Activated CD4-positive, alpha-beta T cell treated with anti-CD3 and anti-CD28 coated beads for 36 hours (primary cell): ENCODE data around the gene NLRP7. TPM values are rescaled to one million over a fixed set of nuclear protein-coding genes. Genes with fewer than 3 reads are reported as not detected.
"Not testable (repeated sequence)": the region's sequence is repeated elsewhere in the genome, so short reads cannot be mapped to it uniquely, and the experiment has no call there.

Experiments used
- ATAC-seq: fragments of 200-7000 bp; cut with Tn5 transposase; one replicate; pipeline ENCODE4 v1.10.0; 2021; ENCODE audit warnings: mild to moderate bottlenecking, moderate library complexity
- CTCF ChIA-PET: fragments of 350-600 bp; sonication (Branson Sonifier 250); formaldehyde crosslinking; loops from one replicate; lab custom pipeline; 2021; ENCODE audit warnings: antibody characterized with exemption; lab: Charles Lee
- POLR2A ChIA-PET: fragments of 350-600 bp; sonication (Branson Sonifier 250); formaldehyde crosslinking; loops from one replicate; lab custom pipeline; 2021; ENCODE audit warnings: antibody characterized with exemption, inconsistent platforms; lab: Charles Lee
- DNase-seq: peaks from one replicate; pipeline ENCODE4 v3.0.0-alpha.2; 2020
- H3K27ac Mint-ChIP-seq: one replicate; pipeline ENCODE4 v1.8.0; 2021; ENCODE audit warnings: mixed read lengths
- H3K27me3 Mint-ChIP-seq: one replicate; pipeline ENCODE4 v1.8.0; 2021; ENCODE audit warnings: mixed read lengths
- H3K36me3 Mint-ChIP-seq: one replicate; pipeline ENCODE4 v1.8.0; 2021; ENCODE audit warnings: low read depth, mixed read lengths
- H3K4me1 Mint-ChIP-seq: one replicate; pipeline ENCODE4 v1.8.0; 2021; ENCODE audit warnings: mixed read lengths
- H3K4me3 Mint-ChIP-seq: one replicate; pipeline ENCODE4 v1.8.0; 2021; ENCODE audit warnings: mild to moderate bottlenecking, moderate library complexity, mixed read lengths
- H3K9me3 Mint-ChIP-seq: one replicate; pipeline ENCODE4 v1.8.0; 2021; ENCODE audit warnings: low read depth, mixed read lengths
- intact Hi-C, 2 experiments: fragments of 100-400 bp; cut with DNase I in 1 of 2; cut with micrococcal nuclease in 1 of 2; formaldehyde crosslinking; loops; one replicate each; pipeline versions ENCODE4 v1.14.2 to v1.15.1; 2022 to 2024; cut with DNase I, micrococcal nuclease
- total RNA-seq, 2 experiments: library from RNA; stranded (reverse); gene quantifications; one replicate each; pipeline ENCODE4 v1.2.3, GENCODE V29; 2021

The NLRP7 gene
- not detected for total RNA-seq

GRCh38 chr19:54947381-54947780, at the start of gene NLRP7:
Gene NLRP7, minus strand, starts transcription at chr19:54947530.
- H3K9me3 Mint-ChIP-seq: no peaks in the 10 kb centered on the region
- no peaks in the 10 kb centered on the region for H3K4me1 Mint-ChIP-seq
- H3K36me3 Mint-ChIP-seq: no peaks in the 10 kb centered on the region
- H3K27ac Mint-ChIP-seq: no peak within 1 kb of the TSS
- CTCF ChIA-PET: no interaction called here
- DNase-seq: no peak
- POLR2A ChIA-PET: no interaction called here
- no peak within 1 kb of the TSS for H3K4me3 Mint-ChIP-seq
- intact Hi-C loops: no loop called here
- peaks cover 2% of the 10 kb centered on the region for H3K27me3 Mint-ChIP-seq
- no peak for ATAC-seq

DNA sequence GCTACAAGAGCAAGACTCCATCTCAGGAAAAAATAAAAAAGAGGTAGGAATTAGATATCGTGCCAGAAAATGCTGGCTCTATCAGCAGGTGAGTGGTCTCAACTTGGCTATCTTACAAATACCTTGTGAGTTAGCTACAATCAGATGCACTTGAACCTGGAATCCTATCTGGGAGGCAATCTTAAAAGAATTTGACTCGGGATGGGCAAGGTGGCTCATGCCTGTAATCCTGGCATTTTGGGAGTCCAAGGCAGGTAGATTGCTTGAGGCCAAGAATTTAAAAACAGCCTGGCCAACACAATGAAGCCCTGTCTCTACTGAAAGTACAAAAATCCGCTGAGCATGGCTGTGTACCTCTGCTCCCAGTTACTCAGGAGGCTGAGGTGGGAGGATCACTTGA, 48.2 kb upstream of the NLRP7 start:
- Mint-ChIP-seq H3K36me3 (no peaks in the 10 kb centered on the region), H3K9me3 (no peaks in the 10 kb centered on the region), H3K4me3 (no peak overlapping the region), H3K27ac (no peak overlapping the region), H3K4me1 (no peaks in the 10 kb centered on the region), H3K27me3 (peaks cover 3% of the 10 kb centered on the region)
- ATAC-seq: no peak
- POLR2A ChIA-PET: no interaction called here
- CTCF ChIA-PET: no interaction called here
- intact Hi-C loops: no loop called here
- no peak for DNase-seq

DNA sequence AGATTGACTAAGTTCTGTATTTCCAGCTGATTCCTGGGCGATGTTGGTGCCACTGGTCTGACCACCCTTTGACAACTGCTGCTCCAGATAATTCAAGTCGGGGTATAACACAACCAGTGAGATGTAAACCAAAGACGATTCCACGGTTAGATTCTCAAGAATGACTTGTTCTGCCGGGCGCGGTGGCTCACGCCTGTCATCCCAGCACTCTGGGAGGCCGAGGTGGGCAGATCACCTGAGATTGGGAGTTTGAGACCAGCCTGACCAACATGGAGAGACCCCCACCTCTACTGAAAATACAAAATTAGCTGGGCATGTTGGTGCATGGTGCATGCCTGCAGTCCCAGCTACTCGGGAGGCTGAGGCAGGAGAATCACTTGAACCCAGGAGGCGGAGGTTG, 42.2 kb upstream of the NLRP7 start:
- ATAC-seq, H3K9me3 Mint-ChIP-seq, intact Hi-C loops, H3K27ac Mint-ChIP-seq, H3K4me3 Mint-ChIP-seq, H3K27me3 Mint-ChIP-seq, DNase-seq, H3K36me3 Mint-ChIP-seq, POLR2A ChIA-PET, H3K4me1 Mint-ChIP-seq: not testable (repeated sequence)
- CTCF ChIA-PET: interaction anchor here (0.8 kb wide), 1 partner anchor 35 kb away, joined by 3 read pairs; no protein-coding TSS in a partner anchor

- H3K4me3 Mint-ChIP-seq, H3K4me1 Mint-ChIP-seq, H3K27me3 Mint-ChIP-seq, intact Hi-C loops, POLR2A ChIA-PET, DNase-seq, H3K36me3 Mint-ChIP-seq, H3K9me3 Mint-ChIP-seq, ATAC-seq, H3K27ac Mint-ChIP-seq: not testable (repeated sequence)
- CTCF ChIA-PET: interaction anchor here (0.6 kb wide), 2 partner anchors 36 to 590 kb away, joined by 3 to 4 read pairs; no protein-coding TSS in a partner anchor
Observed at GRCh38 chr19:54982562-54982961, 35.2 kb upstream of the NLRP7 start.

GRCh38 chr19:54973229-54974090, 26.1 kb upstream of the NLRP7 start:
- H3K9me3 Mint-ChIP-seq, POLR2A ChIA-PET, H3K27me3 Mint-ChIP-seq, H3K4me3 Mint-ChIP-seq, H3K36me3 Mint-ChIP-seq, H3K4me1 Mint-ChIP-seq, intact Hi-C loops: not testable (repeated sequence)
- CTCF ChIA-PET: interaction anchor here (0.6 kb wide), 1 partner anchor 666 kb away, joined by 3 read pairs; no protein-coding TSS in a partner anchor
- ATAC-seq (peak; percentile 58), DNase-seq (peak; percentile 31)
- H3K27ac Mint-ChIP-seq: peak overlapping the region; percentile 37

DNA sequence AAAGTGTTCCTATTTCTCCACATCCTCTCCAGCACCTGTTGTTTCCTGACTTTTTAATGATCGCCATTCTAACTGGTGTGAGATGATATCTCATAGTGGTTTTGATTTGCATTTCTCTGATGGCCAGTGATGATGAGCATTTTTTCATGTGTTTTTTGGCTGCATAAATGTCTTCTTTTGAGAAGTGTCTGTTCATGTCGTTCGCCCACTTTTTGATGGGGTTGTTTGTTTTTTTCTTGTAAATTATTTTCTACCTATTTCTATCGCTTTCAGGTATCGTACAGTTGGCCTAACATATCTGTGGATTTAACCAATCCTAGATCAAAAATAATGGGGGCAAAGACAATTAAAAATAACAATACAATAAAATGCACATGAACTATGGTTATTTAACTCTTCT, 24.1 kb upstream of the NLRP7 start:
- H3K4me3 Mint-ChIP-seq, H3K27me3 Mint-ChIP-seq, CTCF ChIA-PET, H3K4me1 Mint-ChIP-seq, DNase-seq, H3K9me3 Mint-ChIP-seq, ATAC-seq, POLR2A ChIA-PET, H3K27ac Mint-ChIP-seq, H3K36me3 Mint-ChIP-seq, intact Hi-C loops: not testable (repeated sequence)

DNA sequence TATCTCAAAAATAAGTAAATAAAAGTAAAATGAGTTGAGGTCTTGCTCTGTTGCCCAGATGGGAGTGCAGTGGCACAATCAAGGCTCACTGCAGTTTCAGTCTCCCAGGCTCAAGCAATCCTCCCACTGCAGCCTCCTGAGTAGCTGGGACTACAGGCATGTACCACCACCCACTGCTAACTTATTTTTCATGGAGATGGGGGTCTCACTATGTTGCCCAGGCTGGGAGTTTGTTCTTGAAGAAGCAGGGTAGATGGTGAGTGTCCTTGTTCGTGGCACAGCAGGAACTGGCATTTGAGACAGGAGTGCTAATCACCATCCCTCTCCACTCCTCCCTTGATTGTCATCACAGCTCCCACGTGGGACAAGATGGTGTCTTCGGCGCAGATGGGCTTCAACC, 22.3 kb upstream of the NLRP7 start:
- H3K4me1 Mint-ChIP-seq: peaks cover 8% of the 10 kb centered on the region
- H3K4me3 Mint-ChIP-seq: no peak overlapping the region
- intact Hi-C loops: no loop called here
- no peaks in the 10 kb centered on the region for H3K27me3 Mint-ChIP-seq
- peaks cover 4% of the 10 kb centered on the region for H3K9me3 Mint-ChIP-seq
- DNase-seq: no peak
- ATAC-seq: no peak
- ChIA-PET CTCF (no interaction called here), POLR2A (no interaction called here)
- H3K36me3 Mint-ChIP-seq: peaks cover 4% of the 10 kb centered on the region
- no peak overlapping the region for H3K27ac Mint-ChIP-seq

DNA sequence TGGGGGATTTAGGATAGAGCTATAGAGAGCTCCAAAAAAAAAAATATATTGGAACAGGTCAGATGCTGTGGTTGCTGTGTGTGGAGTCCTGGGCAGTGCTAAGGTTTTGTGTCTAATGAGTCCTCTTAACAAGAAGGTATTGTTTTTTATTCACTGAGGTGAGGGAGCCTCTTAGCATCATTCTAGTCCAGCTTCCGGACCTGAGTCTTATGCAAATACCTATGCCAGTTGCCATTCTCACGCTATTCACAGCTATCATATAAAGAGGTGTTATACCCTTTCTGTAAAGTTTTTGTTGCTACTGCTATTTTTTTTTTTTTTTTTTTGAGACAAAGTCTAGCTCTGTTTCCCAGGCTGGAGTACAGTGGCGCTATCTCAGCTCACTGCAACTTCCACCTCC, 20.3 kb upstream of the NLRP7 start:
- Mint-ChIP-seq H3K4me1 (no peaks in the 10 kb centered on the region), H3K9me3 (peaks cover 4% of the 10 kb centered on the region), H3K27me3 (no peaks in the 10 kb centered on the region), H3K4me3 (no peak overlapping the region), H3K36me3 (peaks cover 4% of the 10 kb centered on the region), H3K27ac (no peak overlapping the region)
- ChIA-PET CTCF (interaction anchor here (0.6 kb wide), 1 partner anchor 11 kb away, joined by 3 read pairs; no protein-coding TSS in a partner anchor), POLR2A (no interaction called here)
- intact Hi-C loops: no loop called here
- ATAC-seq: no peak
- DNase-seq: no peak

- H3K4me1 Mint-ChIP-seq, DNase-seq, H3K4me3 Mint-ChIP-seq, H3K36me3 Mint-ChIP-seq, POLR2A ChIA-PET, H3K27me3 Mint-ChIP-seq, CTCF ChIA-PET, intact Hi-C loops, H3K27ac Mint-ChIP-seq, H3K9me3 Mint-ChIP-seq: not testable (repeated sequence)
- peak; percentile 33 for ATAC-seq
Observed at GRCh38 chr19:54965055-54965454, 17.7 kb upstream of the NLRP7 start.

GRCh38 chr19:54959840-54960239, 12.5 kb upstream of the NLRP7 start:
- peaks cover 5% of the 10 kb centered on the region for H3K27me3 Mint-ChIP-seq
- intact Hi-C loops: no loop called here
- H3K9me3 Mint-ChIP-seq: no peaks in the 10 kb centered on the region
- CTCF ChIA-PET: no interaction called here
- ATAC-seq (no peak), DNase-seq (no peak)
- H3K36me3 Mint-ChIP-seq: no peaks in the 10 kb centered on the region
- H3K4me1 Mint-ChIP-seq: peaks cover 4% of the 10 kb centered on the region
- no peak overlapping the region for H3K27ac Mint-ChIP-seq
- POLR2A ChIA-PET: interaction anchor here (0.6 kb wide), 1 partner anchor 13 kb away, joined by 3 read pairs; no protein-coding TSS in a partner anchor
- H3K4me3 Mint-ChIP-seq: no peak overlapping the region

DNA sequence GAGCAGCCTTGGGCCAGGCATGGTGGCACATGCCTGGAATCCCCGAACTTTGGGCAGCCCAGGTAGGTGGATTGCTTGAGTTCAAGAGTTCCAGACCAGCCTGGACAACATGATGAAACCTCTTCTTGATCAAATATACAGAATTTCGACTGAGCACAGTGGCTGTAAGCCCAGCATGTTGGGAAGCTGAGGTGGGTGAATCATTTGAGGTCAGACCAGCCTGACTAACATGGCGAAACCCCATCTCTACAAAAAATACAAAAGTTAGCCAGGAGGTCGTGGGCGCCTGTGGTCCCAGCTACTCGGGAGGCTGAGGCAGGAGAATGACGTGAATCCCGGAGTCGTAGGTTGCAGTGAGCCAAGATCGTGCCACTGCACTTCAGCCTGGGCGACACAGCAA, 8.0 kb upstream of the NLRP7 start:
- Mint-ChIP-seq H3K4me3 (no peak overlapping the region), H3K36me3 (no peaks in the 10 kb centered on the region), H3K4me1 (peaks cover 4% of the 10 kb centered on the region), H3K27me3 (peaks cover 8% of the 10 kb centered on the region), H3K27ac (no peak overlapping the region), H3K9me3 (no peaks in the 10 kb centered on the region)
- DNase-seq (no peak), ATAC-seq (no peak)
- ChIA-PET CTCF (interaction anchor here (0.8 kb wide), 1 partner anchor 9 kb away, joined by 4 read pairs; no protein-coding TSS in a partner anchor), POLR2A (no interaction called here)
- intact Hi-C loops: no loop called here

DNA sequence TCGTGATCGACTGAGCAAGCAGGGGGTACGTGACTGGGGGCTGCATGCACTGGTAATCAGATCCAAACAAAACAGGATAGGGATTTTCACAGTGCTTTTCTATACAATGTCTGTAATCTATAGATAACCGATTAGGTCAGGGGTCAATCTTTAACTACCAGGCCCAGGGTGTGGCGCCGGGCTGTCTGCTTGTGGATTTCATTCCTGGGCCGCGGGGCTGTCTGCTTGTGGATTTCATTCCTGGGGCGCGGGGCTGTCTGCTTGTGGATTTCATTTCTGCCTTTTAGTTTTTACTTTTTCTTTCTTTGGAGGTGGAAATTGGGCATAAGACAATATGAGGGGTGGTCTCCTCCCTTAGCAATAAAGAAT, 6.0 kb upstream of the NLRP7 start:
- H3K4me3 Mint-ChIP-seq, CTCF ChIA-PET, H3K27ac Mint-ChIP-seq, H3K4me1 Mint-ChIP-seq, DNase-seq, ATAC-seq, H3K27me3 Mint-ChIP-seq, H3K9me3 Mint-ChIP-seq, intact Hi-C loops, POLR2A ChIA-PET, H3K36me3 Mint-ChIP-seq: not testable (repeated sequence)
